HG02885 (cell line): ENCODE data around the gene OSM.

ENCODE experiments used
- ATAC-seq: cut with Tn5 transposase; IDR thresholded peaks from one replicate; pipeline ENCODE4 v1.9.1; 2021; ENCODE audit warnings: mild to moderate bottlenecking; ENCODE audit not compliant: unreplicated experiment, poor library complexity

The OSM gene

GRCh38 chr22:30233582-30233981 is 33.1 kb downstream of the OSM start:
- ATAC-seq, result no peak

- no peak for ATAC-seq
Measured at GRCh38 chr22:30232716-30233218, 33.9 kb downstream of the OSM start.

GRCh38 chr22:30230787-30231461 is 35.7 kb downstream of the OSM start:
- no peak for ATAC-seq

GRCh38 chr22:30230330-30230729 is 36.3 kb downstream of the OSM start:
- no peak for ATAC-seq

- ATAC-seq, result no peak
Measured at GRCh38 chr22:30228509-30229359, 37.9 kb downstream of the OSM start.

- no peak for ATAC-seq
Measured at GRCh38 chr22:30227438-30228228, 39.0 kb downstream of the OSM start.

GRCh38 chr22:30226192-30226832 is 40.3 kb downstream of the OSM start:
- ATAC-seq, result no peak

- no peak for ATAC-seq
Measured at GRCh38 chr22:30225220-30225927, 41.3 kb downstream of the OSM start.

- ATAC-seq, result no peak
Measured at GRCh38 chr22:30224161-30224857, 42.3 kb downstream of the OSM start.

- ATAC-seq, result no peak
Measured at GRCh38 chr22:30223303-30223702, 43.3 kb downstream of the OSM start.

- ATAC-seq, result no peak
Measured at GRCh38 chr22:30222321-30222720, 44.3 kb downstream of the OSM start.

GRCh38 chr22:30221121-30221992 is 45.3 kb downstream of the OSM start:
- ATAC-seq, result no peak

GRCh38 chr22:30220338-30221012 is 46.2 kb downstream of the OSM start:
- ATAC-seq, result no peak

GRCh38 chr22:30219668-30220278 is 46.9 kb downstream of the OSM start:
- no peak for ATAC-seq

- ATAC-seq, result no peak
Measured at GRCh38 chr22:30219049-30219654, 47.5 kb downstream of the OSM start.

- no peak for ATAC-seq
Measured at GRCh38 chr22:30217698-30218560, 48.7 kb downstream of the OSM start.
